ENCODE results near the gene MR1.
A peak's percentile ranks its signal among the peaks of the same experiment; 100 is the strongest.

Gene MR1

GRCh38 chr1:181088079-181089016, 54.6 kb downstream of the MR1 start, which contains the start of gene IER5:
Gene IER5, plus strand, starts transcription at chr1:181088700. Its CDS starts 203 bp downstream, at chr1:181088903.
- Mint-ChIP-seq H3K4me1 (ENCODE audit: low read depth) (peaks cover 53% of the 10 kb centered on the region), H3K27me3 (no peaks in the 10 kb centered on the region), H3K4me3 (peak within 1 kb of the TSS; percentile 100), H3K9me3 (no peaks in the 10 kb centered on the region), H3K27ac (peak within 1 kb of the TSS; percentile 99), H3K36me3 (ENCODE audit: low read depth) (peaks cover 44% of the 10 kb centered on the region)

- peaks cover 52% of the 10 kb centered on the region for H3K4me1 Mint-ChIP-seq (ENCODE audit: low read depth)
- H3K4me3 Mint-ChIP-seq: peak overlapping the region; percentile 100
- H3K9me3 Mint-ChIP-seq: no peaks in the 10 kb centered on the region
- peak overlapping the region; percentile 99 for H3K27ac Mint-ChIP-seq
- no peaks in the 10 kb centered on the region for H3K27me3 Mint-ChIP-seq
- peaks cover 50% of the 10 kb centered on the region for H3K36me3 Mint-ChIP-seq (ENCODE audit: low read depth)
These were observed 55.4 kb downstream of the MR1 start for GRCh38 chr1:181089017-181089675.

GRCh38 chr1:181089676-181090544, 56.1 kb downstream of the MR1 start:
- Mint-ChIP-seq H3K4me1 (ENCODE audit: low read depth) (peaks cover 52% of the 10 kb centered on the region), H3K4me3 (peak overlapping the region; percentile 100), H3K27ac (peak overlapping the region; percentile 99), H3K27me3 (no peaks in the 10 kb centered on the region), H3K9me3 (no peaks in the 10 kb centered on the region), H3K36me3 (ENCODE audit: low read depth) (peaks cover 57% of the 10 kb centered on the region)

- H3K27me3 Mint-ChIP-seq: no peaks in the 10 kb centered on the region
- peaks cover 56% of the 10 kb centered on the region for H3K4me1 Mint-ChIP-seq (ENCODE audit: low read depth)
- H3K9me3 Mint-ChIP-seq: no peaks in the 10 kb centered on the region
- H3K27ac Mint-ChIP-seq: peak overlapping the region; percentile 99
- peaks cover 62% of the 10 kb centered on the region for H3K36me3 Mint-ChIP-seq (ENCODE audit: low read depth)
- peak overlapping the region; percentile 100 for H3K4me3 Mint-ChIP-seq
These were observed 56.9 kb downstream of the MR1 start for GRCh38 chr1:181090641-181091126.

GRCh38 chr1:181091309-181092040, 57.7 kb downstream of the MR1 start:
- H3K27ac Mint-ChIP-seq: peak overlapping the region; percentile 99
- H3K36me3 Mint-ChIP-seq (ENCODE audit: low read depth): peaks cover 67% of the 10 kb centered on the region
- peaks cover 63% of the 10 kb centered on the region for H3K4me1 Mint-ChIP-seq (ENCODE audit: low read depth)
- peak overlapping the region; percentile 100 for H3K4me3 Mint-ChIP-seq
- H3K27me3 Mint-ChIP-seq: no peaks in the 10 kb centered on the region
- no peaks in the 10 kb centered on the region for H3K9me3 Mint-ChIP-seq

GRCh38 chr1:181092056-181092455, 58.3 kb downstream of the MR1 start:
- Mint-ChIP-seq H3K36me3 (ENCODE audit: low read depth) (peaks cover 67% of the 10 kb centered on the region), H3K27ac (peak overlapping the region; percentile 69), H3K27me3 (no peaks in the 10 kb centered on the region), H3K4me1 (ENCODE audit: low read depth) (peaks cover 65% of the 10 kb centered on the region), H3K9me3 (no peaks in the 10 kb centered on the region), H3K4me3 (peak overlapping the region; percentile 100)

GRCh38 chr1:181092883-181093458, 59.2 kb downstream of the MR1 start:
- Mint-ChIP-seq H3K27me3 (no peaks in the 10 kb centered on the region), H3K36me3 (ENCODE audit: low read depth) (peaks cover 67% of the 10 kb centered on the region), H3K4me3 (peak overlapping the region; percentile 67), H3K9me3 (no peaks in the 10 kb centered on the region), H3K27ac (no peak overlapping the region), H3K4me1 (ENCODE audit: low read depth) (peaks cover 65% of the 10 kb centered on the region)

GRCh38 chr1:181094416-181095212, 60.8 kb downstream of the MR1 start:
- no peak overlapping the region for H3K4me3 Mint-ChIP-seq
- peaks cover 78% of the 10 kb centered on the region for H3K4me1 Mint-ChIP-seq (ENCODE audit: low read depth)
- no peaks in the 10 kb centered on the region for H3K9me3 Mint-ChIP-seq
- H3K27me3 Mint-ChIP-seq: no peaks in the 10 kb centered on the region
- peaks cover 60% of the 10 kb centered on the region for H3K36me3 Mint-ChIP-seq (ENCODE audit: low read depth)
- no peak overlapping the region for H3K27ac Mint-ChIP-seq

- Mint-ChIP-seq H3K4me3 (no peak overlapping the region), H3K27ac (no peak overlapping the region), H3K4me1 (ENCODE audit: low read depth) (peaks cover 84% of the 10 kb centered on the region), H3K27me3 (no peaks in the 10 kb centered on the region), H3K36me3 (ENCODE audit: low read depth) (peaks cover 54% of the 10 kb centered on the region), H3K9me3 (no peaks in the 10 kb centered on the region)
These were observed 61.5 kb downstream of the MR1 start for GRCh38 chr1:181095260-181095659.

- peaks cover 48% of the 10 kb centered on the region for H3K36me3 Mint-ChIP-seq (ENCODE audit: low read depth)
- peaks cover 88% of the 10 kb centered on the region for H3K4me1 Mint-ChIP-seq (ENCODE audit: low read depth)
- no peaks in the 10 kb centered on the region for H3K27me3 Mint-ChIP-seq
- H3K4me3 Mint-ChIP-seq: no peak overlapping the region
- no peak overlapping the region for H3K27ac Mint-ChIP-seq
- no peaks in the 10 kb centered on the region for H3K9me3 Mint-ChIP-seq
These were observed 62.0 kb downstream of the MR1 start for GRCh38 chr1:181095763-181096184.

GRCh38 chr1:181097242-181097641, 63.5 kb downstream of the MR1 start:
- Mint-ChIP-seq H3K4me3 (no peak overlapping the region), H3K36me3 (ENCODE audit: low read depth) (peaks cover 34% of the 10 kb centered on the region), H3K27ac (no peak overlapping the region), H3K4me1 (ENCODE audit: low read depth) (peaks cover 87% of the 10 kb centered on the region), H3K9me3 (no peaks in the 10 kb centered on the region), H3K27me3 (no peaks in the 10 kb centered on the region)

- Mint-ChIP-seq H3K9me3 (no peaks in the 10 kb centered on the region), H3K4me1 (ENCODE audit: low read depth) (peaks cover 95% of the 10 kb centered on the region), H3K36me3 (ENCODE audit: low read depth) (peaks cover 15% of the 10 kb centered on the region), H3K27me3 (no peaks in the 10 kb centered on the region), H3K27ac (peak overlapping the region; percentile 99), H3K4me3 (peak overlapping the region; percentile 78)
These were observed 65.6 kb downstream of the MR1 start for GRCh38 chr1:181099152-181100014.
